GM19238 (cell line): ENCODE results near the gene FES.
"Not testable (repeated sequence)": the region's sequence is repeated elsewhere in the genome, so short reads cannot be mapped to it uniquely, and the experiment has no call there.

Experiments used
- DNase-seq: peaks from one replicate; pipeline ENCODE4 v3.0.0; 2011; ENCODE audit warnings: low spot score; ENCODE audit not compliant: insufficient read length

The FES gene

DNA sequence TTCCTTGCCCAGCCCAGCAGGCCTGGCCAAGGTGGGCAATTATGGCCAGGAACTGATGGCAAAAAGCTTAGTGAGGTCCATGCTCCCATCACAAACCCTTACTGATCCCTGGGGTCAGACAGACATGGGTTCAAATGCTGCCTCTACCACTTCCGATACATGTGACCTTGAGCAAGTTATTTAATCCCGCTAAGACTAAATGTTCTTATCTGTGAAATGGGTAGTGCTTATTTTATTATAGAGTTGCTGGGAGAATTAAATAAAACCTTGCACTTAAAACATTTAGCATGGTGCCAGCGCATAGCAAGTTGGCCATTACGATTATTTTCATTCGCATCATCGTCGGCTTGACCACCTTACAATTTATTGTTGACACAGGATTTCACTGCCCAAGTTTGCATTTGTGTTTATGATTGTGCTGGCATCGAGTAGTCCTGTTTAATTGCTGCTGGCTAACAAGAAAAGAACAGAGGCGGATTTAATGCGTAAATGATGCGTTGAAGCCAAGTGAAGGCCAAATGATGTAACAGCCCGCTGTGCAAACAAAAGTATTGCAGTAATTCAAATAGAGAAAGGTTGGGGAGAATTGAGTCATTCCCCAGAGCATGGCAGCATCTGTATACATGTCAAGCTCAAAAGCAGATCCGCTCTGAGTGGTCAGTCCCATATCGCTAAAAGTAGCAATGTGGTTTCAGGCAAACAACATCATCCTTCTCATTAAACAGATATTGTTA, 23.2 kb upstream of the FES start:
- no peak for DNase-seq

- DNase-seq: no peak
Measured at GRCh38 chr15:90862487-90862886, 21.8 kb upstream of the FES start.

GRCh38 chr15:90862964-90863778, 21.1 kb upstream of the FES start:
- DNase-seq: no peak

- DNase-seq: no peak
Measured at GRCh38 chr15:90863987-90864386, 20.3 kb upstream of the FES start.

- no peak for DNase-seq
Measured at GRCh38 chr15:90864507-90864906, 19.8 kb upstream of the FES start.

DNA sequence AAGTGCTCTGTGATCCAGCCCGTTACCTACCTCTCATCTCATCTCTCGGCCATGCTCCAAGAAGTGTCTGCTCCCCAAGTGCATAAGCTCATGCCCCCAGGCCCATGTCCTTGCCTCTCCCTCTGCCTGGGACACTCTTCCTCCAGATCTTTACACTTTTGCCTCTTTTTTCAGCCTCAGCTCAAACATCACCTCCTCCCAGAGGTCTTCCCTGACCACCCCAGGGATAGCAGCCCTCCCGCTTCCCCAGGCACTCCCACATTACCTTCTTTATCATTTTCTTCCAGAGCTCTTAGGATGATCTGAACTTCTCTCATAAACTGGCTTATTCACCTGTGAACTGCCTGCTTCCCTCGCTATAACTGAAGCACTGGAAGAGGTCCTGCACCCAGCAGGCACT, 18.6 kb upstream of the FES start:
- DNase-seq: no peak

DNA sequence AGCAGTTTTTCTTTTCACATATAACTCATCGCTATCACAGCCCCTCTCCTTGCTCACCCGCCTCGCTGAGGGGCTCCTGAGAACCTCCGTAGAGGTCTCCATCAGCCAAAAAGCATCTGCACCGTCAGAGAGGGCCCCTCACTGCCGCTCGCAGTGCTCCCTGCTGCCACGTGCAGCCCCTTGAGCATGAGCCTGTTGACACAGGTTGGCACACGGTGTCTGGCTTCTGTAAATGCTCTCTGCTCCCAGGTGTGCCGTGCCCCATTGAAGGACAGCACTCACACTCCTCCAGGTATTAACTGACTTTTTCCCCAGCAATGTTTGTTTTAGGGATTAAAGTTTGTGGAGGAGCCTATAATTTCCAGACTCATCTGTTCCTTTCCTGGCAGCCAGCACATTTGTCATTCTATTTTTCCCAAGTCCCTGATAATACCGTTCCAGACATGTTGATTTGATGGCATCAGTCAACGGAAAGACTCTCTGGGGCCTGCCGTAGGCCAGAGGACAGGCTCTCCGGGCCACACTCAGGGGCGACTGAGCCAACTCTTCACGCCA, 18.1 kb upstream of the FES start:
- DNase-seq: no peak

DNA sequence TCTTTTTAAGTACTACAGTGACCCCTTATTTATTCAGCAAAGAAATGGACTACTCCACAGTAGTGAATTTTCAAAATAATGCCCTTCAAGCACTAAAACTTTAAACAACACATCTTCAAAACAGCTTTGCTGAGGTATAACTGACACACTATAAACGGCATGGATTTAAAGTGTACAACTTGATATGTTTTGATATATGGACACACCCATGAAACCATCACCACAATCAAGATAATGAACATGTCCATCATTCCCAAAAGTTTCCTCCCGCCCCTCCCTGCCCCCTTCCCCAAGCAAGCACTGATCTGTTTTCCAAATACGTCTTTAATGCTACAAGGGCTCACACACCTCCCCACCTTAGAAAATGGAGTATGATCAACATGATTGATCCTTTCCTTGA, 17.5 kb upstream of the FES start:
- no peak for DNase-seq

- no peak for DNase-seq
Measured at GRCh38 chr15:90868261-90868689, 16.0 kb upstream of the FES start, which contains the start of gene FURIN. TSS of gene FURIN (plus strand) at chr15:90868588. CDS start at chr15:90875741, 7,153 bp downstream.

GRCh38 chr15:90869140-90869541, 15.2 kb upstream of the FES start:
- no peak for DNase-seq

DNA sequence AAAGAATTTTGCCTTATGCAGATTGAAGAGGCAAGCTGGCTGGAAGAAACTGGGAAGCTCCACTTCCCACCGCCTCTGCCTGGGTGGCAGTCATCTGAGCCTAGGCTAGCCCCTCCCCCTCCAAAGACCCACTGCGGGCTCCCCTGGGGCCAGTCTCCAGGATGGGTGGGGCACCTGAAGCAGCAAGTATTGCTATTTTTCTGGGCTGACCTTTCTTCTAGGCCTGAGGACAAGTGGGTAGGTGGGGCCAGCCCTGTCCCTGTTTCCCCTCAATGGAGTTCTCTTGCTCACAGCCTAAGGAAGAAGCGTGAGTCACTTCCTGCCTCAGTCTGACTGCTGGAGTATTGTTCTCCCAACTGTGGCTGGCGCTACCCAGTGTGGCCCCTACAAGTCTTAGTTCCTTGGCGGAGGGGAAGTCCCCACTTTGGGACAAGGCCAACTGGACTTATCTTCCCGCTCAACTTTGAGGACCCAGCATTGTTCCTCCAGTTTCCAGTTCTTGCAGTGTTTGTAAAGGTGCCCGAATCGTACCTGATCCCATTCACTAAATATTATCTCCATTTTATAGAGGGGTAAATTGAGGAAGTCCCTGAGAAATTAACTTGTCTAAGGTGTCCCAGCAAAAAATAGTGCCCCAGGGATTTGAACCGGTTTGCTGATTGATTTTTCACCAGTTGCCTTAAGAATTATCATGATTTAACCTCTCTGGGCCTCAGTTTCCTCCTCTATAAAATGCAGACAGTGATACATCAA, 14.5 kb upstream of the FES start:
- DNase-seq: no peak

DNA sequence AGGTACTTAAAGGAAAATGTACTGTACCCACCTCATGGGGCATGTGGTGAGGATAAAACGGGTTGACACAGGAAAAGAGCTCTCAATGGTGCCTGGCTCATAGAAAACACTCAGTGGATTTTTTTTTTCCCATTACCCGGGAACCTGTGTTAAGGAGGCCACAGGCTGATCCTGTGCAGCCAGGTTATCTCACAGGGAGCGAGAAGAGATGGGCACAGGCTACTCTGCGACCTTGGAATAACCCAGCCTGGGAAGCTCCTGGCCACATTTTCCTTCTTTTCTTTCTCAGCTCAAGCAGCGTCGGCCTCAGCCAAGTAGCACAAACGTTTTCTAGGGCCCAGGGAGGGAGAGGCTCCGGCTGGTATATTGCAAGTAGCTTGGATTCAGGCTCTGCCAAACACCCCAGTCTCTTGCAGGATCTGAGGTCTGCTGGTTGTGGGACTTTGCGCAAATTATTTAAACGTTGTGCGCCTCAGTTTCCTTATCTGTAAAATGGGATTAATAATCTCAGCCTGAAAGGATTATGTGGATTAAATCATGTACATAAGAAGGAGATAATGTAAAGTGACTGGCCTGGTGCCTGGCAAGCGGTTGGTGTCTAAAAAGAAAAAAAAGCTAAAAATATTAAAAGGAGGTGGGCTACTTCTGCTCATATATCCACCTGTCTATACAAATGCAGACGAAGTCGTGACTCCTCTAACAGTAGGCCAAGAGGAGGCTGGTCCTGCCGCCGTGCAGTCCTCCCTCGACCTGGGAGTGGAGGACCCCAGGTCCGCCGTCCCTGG, 13.8 kb upstream of the FES start:
- no peak for DNase-seq

GRCh38 chr15:90871139-90871715, 13.1 kb upstream of the FES start:
- DNase-seq: peak; percentile 52

DNA sequence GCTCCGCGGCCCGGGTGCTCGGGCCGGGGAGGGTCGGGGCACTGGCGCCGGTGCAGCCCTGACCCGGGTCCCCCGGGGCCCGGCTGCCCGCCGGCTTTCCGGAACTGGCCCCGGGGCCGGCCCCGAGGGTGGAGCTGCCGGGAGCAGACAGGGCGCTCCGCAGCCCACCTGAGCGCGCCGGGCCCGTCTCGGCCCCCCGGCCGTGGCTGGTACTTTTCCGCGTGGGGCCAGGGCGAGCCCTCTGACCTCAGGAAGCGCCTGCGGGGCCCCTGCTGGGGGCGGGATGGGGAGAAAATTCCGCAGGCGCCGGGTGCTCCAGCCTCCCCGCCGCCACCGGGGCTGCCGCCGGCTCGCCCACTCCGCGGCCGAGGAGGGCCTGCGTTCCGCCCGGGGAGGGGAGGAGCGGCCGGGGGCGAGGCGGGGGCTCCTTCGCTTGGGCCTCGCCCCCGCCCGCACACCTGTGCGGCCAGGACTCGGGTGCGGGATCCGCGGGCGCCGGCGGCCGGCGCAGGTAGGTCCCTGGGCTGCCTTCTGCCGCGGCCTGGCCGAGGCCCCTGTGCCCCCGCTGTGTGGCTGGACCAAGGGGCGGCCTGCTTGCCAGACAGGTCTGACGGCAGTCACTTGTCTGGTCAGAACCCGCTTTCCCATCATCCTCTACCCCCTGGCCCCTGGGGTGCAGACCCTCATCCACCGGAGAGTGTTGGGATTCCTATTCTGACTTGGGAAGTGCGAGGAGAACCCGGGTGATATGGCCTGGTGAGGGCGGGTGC, 12.4 kb upstream of the FES start:
- peak; percentile 56 for DNase-seq

DNA sequence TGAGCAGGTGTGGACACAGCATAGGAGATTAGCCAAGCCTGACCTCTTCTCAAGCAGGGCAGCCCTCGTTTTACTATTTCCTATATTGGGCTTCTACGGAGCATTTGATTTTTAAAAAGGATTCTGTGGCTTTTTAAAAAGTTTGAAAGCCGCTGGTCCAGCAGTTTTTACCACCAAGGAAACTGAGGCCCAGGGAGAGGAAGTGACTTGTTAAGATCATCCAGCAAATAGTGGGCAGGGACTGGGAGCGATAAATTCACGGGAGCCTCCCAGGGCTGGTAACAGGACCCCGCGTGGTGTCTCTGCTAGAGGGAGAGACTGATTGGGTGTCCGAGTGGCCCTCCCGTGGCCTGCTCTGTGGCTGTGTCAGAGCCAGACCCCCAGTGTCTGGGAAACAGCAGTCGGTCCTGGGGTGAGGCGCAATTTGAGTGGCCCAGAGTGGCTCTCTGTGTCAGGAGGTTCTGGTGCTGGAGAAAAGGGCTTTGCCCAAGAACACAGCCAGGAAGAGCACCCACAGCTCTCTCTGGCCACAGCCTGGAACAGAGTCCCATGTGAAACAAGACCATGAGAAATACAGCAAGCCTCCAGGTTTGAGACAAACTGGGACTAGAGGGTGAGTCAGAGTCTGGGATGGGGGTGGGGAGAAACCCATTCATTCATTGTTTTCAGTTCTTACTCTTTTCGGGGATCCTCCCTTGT, 11.7 kb upstream of the FES start:
- no peak for DNase-seq

DNA sequence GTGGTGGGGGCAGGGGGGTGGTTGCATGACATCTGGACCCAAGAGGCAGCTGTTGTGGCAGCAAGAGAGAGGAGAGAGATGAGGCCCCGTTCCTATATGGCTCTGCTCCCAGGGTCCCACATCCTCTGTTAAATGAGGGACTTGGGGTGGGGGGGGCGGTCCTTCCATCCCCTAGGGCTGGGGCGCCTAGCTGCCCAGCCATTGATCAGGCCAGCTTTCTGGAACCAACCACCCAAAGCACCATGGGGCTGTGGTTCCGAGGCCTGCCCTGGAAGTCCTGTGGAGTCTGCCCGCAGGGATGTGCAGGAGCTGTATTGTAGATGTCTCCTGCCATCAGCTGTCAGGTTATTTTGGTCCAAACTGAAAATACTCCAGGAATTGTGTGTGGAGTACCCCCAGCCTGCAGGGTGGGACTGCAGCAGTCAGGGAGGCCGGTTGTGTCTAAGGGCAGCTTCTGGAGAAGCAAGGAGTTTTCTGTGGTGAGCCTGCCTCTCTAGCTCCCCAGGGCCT, 10.8 kb upstream of the FES start:
- no peak for DNase-seq

DNA sequence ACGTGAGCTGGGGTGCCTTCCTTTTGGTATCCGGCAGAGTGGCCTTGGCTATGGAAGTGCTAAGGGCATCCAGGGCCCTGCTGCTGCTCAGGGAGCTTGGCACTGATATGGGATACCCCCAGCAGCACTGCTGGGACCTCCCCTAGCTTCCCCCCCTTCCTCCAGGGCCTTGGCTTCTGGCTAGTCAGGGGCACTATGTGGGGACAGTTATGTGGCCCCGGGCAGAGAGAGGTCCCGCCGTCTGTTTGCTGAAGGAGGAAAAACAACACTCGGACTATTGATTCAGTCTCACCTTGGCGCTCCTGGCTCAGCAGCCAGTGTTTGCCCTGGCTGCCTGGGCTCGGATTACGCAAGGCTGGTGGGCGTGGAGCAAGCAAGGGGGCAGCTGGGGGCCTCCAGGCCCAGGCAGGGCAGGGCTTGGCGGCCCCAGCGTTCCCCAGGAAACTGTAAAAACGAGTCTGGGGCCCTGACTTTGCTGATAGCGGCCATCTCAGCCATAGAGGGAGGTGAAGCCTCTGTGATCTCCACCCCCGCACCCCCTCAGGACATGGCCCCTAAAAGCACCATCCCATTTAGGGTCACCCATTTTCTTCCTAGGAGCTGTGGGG, 10.2 kb upstream of the FES start:
- DNase-seq: no peak

DNA sequence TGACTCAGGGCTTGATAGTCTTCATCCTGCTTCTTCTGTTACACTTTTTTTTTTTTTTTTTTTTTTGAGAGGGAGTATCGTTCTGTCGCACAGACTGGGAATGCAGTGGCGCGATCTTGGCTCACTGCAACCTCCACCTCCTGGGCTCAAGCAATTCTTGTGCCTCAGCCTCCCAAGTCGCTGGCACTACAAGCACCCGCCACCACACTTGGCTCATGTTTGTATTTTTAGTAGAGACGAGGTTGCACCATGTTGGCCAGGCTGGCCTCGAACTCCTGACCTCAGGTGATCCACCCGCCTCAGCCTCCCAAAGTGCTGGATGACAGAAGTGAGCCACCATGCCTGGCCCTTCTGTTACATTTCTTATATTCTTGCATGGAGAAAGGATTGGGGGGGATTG, 9.3 kb upstream of the FES start:
- DNase-seq: not testable (repeated sequence)
